Liver (tissue), 9 donors: Measurements from ENCODE around the gene GAS2L3. TPM values are rescaled to one million over a fixed set of nuclear protein-coding genes. Genes with fewer than 3 reads are reported as not detected.

Experiments used
- DNase-seq: peaks from one replicate; pipeline ENCODE4 v3.0.0-alpha.2; 2017; ENCODE audit warnings: low spot score
- H3K27ac ChIP-seq, 2 donors: one replicate each; pipeline ENCODE4 v1.7.0; 2013; ENCODE audit warnings: inconsistent platforms in 2 of 2, low read length in 2 of 2, control low read depth in 1 of 2, low read depth in 1 of 2, mild to moderate bottlenecking in 1 of 2
- H3K27me3 ChIP-seq, 4 donors: one replicate each; pipeline versions ENCODE4 v1.6.1 to v1.7.0; 2013; ENCODE audit warnings: low read length in 3 of 4, inconsistent platforms in 1 of 4, mild to moderate bottlenecking in 1 of 4, moderate library complexity in 1 of 4; ENCODE audit not compliant: control insufficient read depth in 4 of 4, insufficient read depth in 4 of 4
- H3K36me3 ChIP-seq, 4 donors: one replicate each; pipeline versions ENCODE4 v1.6.1 to v1.7.0; 2013; ENCODE audit warnings: low read length in 3 of 4, mild to moderate bottlenecking in 3 of 4, low read depth in 1 of 4, moderate library complexity in 1 of 4; ENCODE audit not compliant: control insufficient read depth in 4 of 4, insufficient read depth in 3 of 4
- H3K4me1 ChIP-seq, 4 donors: one replicate each; pipeline versions ENCODE4 v1.6.1 to v1.7.0; 2013; ENCODE audit warnings: low read length in 3 of 4, mild to moderate bottlenecking in 3 of 4, moderate library complexity in 1 of 4; ENCODE audit not compliant: control insufficient read depth in 4 of 4, insufficient read depth in 4 of 4
- H3K4me3 ChIP-seq, 3 donors: one replicate each; pipeline versions ENCODE4 v1.6.1 to v1.7.0; 2013; ENCODE audit warnings: low read length in 3 of 3, control low read depth in 1 of 3, low read depth in 1 of 3, mild to moderate bottlenecking in 1 of 3
- H3K9ac ChIP-seq, 2 donors: one replicate each; pipeline ENCODE4 v1.7.0; 2013; ENCODE audit warnings: low read length in 2 of 2, mild to moderate bottlenecking in 2 of 2, moderate library complexity in 2 of 2, control low read depth in 1 of 2, low read depth in 1 of 2
- H3K9me3 ChIP-seq, 4 donors: one replicate each; pipeline versions ENCODE4 v1.6.1 to v1.7.0; 2013; ENCODE audit warnings: low read length in 3 of 4; ENCODE audit not compliant: control insufficient read depth in 4 of 4
- EGR1 ChIP-seq, 2 donors: IDR thresholded peaks; 2 replicates each; pipeline ENCODE4 v1.6.1; 2016 to 2018; ENCODE audit warnings: antibody characterized with exemption in 2 of 2, low read depth in 2 of 2
- FOXA1 ChIP-seq: IDR thresholded peaks from 2 replicates; pipeline ENCODE4 v1.6.1; 2016; ENCODE audit warnings: antibody characterized with exemption
- FOXA2 ChIP-seq: IDR thresholded peaks from 2 replicates; pipeline ENCODE4 v1.6.1; 2016; ENCODE audit warnings: antibody characterized with exemption
- GABPA ChIP-seq, 2 donors: IDR thresholded peaks in 1 of 2; conservative IDR thresholded peaks in 1 of 2; 2 replicates each; pipeline ENCODE4 v1.6.1; 2016; ENCODE audit warnings: antibody characterized with exemption in 2 of 2, mild to moderate bottlenecking in 1 of 2, moderate library complexity in 1 of 2
- HNF4A ChIP-seq, 2 donors: conservative IDR thresholded peaks; 2 replicates each; pipeline ENCODE4 v1.6.1; 2016; ENCODE audit warnings: antibody characterized with exemption in 2 of 2, mild to moderate bottlenecking in 2 of 2
- HNF4G ChIP-seq: IDR thresholded peaks from 2 replicates; pipeline ENCODE4 v1.6.1; 2016; ENCODE audit warnings: antibody characterized with exemption
- JUND ChIP-seq, 2 donors: IDR thresholded peaks; 2 replicates each; pipeline ENCODE4 v1.6.1; 2016; ENCODE audit warnings: antibody characterized with exemption in 2 of 2
- NR2F2 ChIP-seq: IDR thresholded peaks from 2 replicates; pipeline ENCODE4 v1.6.1; 2016; ENCODE audit warnings: antibody characterized with exemption
- RAD21 ChIP-seq, 2 donors: IDR thresholded peaks; 2 replicates each; pipeline ENCODE4 v1.6.1; 2016; ENCODE audit warnings: antibody characterized with exemption in 2 of 2, mild to moderate bottlenecking in 2 of 2
- RXRA ChIP-seq, 2 donors: IDR thresholded peaks; 2 replicates each; pipeline ENCODE4 v1.6.1; 2017 to 2018; ENCODE audit warnings: antibody characterized with exemption in 2 of 2, mild to moderate bottlenecking in 1 of 2
- SP1 ChIP-seq: IDR thresholded peaks from 2 replicates; pipeline ENCODE4 v1.6.1; 2018; ENCODE audit warnings: antibody characterized with exemption, mild to moderate bottlenecking
- TAF1 ChIP-seq: conservative IDR thresholded peaks from 2 replicates; pipeline ENCODE4 v1.6.1; 2016; ENCODE audit warnings: antibody characterized with exemption, mild to moderate bottlenecking
- YY1 ChIP-seq: IDR thresholded peaks from 2 replicates; pipeline ENCODE4 v1.6.1; 2016; ENCODE audit warnings: antibody characterized with exemption, mild to moderate bottlenecking
- WGBS: extraction: QIAGEN DNeasy Blood & Tissue Kit; methylation state at CpG from one replicate; pipeline ENCODE4 v1.1.7; 2013; 5-methylcytosine and 5-hydroxymethylcytosine counted together
- polyA plus RNA-seq, 2 donors: library from polyadenylated mRNA; stranded (reverse) in 1 of 2; unstranded in 1 of 2; fragments of 200-250 nt in 1 of 2; fragments of >200 nt in 1 of 2; fragmentation: Nextera tagmentation in 1 of 2; extraction: Ambion mirVana in 1 of 2; gene quantifications; one replicate each; pipeline versions ENCODE4 v1.2.1 to v1.2.3, GENCODE V29; 2013 to 2015
- total RNA-seq, 2 donors: library from RNA; depleted of rRNA; stranded (reverse); fragments of >200 nt; gene quantifications; one replicate each; pipeline ENCODE4 v1.2.3, GENCODE V29; 2014
- TF ChIP-seq, protein P1 (sequence below): IDR thresholded peaks from 2 replicates; pipeline ENCODE4 v1.6.1; 2016; ENCODE audit warnings: antibody characterized with exemption
- TF ChIP-seq, protein P2 (sequence below): fragments of 150-350 bp; IDR thresholded peaks from 2 replicates; pipeline ENCODE4 v1.5.1; 2017; ENCODE audit warnings: improper control_type of control experiment, low read depth, low read length; ENCODE audit not compliant: missing input control
- TF ChIP-seq, protein P3 (sequence below): IDR thresholded peaks from 2 replicates; pipeline ENCODE4 v1.6.1; 2016; ENCODE audit warnings: antibody characterized with exemption
- TF ChIP-seq, protein P4 (sequence below): IDR thresholded peaks from 2 replicates; pipeline ENCODE4 v1.6.1; 2016; ENCODE audit warnings: antibody characterized with exemption, mild to moderate bottlenecking
- TF ChIP-seq, protein P5 (sequence below): IDR thresholded peaks from 2 replicates; pipeline ENCODE4 v1.6.1; 2016; ENCODE audit warnings: antibody characterized with exemption
- donor health status: healthy.
- donor health status: healthy.
- donor health status: healthy.
- donor health status: healthy.
- donor health status: healthy.

Gene GAS2L3
- total and polyA plus RNA-seq, 4 donors: 0.76 to 17.6 (median 2.4) TPM

DNA sequence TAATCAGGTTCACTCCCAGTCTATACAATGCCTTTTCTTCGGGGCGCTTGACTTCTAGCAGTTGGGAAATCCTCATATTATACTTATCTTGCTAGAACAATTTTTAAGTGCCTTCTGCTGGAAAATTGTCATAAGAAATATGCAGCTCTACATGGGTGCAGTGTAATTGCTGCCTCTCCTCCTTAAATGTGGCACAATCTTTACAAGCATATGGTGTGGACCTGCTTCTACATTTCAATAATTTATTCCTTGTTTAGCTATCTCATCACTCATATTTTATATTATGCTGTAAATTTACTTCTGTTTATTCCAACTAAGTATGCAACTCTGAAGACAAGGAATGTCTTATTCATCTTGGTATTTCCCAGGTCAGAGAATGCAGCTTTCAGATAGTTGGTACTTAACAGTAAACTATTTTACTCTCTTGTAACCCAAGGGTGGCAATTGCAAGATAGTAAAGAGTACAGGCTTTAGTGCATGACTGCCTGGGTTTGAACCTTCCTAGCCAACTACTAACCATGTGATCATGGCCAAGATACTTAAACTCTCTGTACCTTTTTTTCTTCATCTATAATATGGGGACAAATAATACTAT lies 43.6 kb upstream of the GAS2L3 start:
- Histone ChIP-seq H3K27me3 (no peaks in the 10 kb centered on the region), H3K4me1 (peaks cover 7 to 34% (median 18%) of the 10 kb centered on the region in 4 donors), H3K9ac (no peak overlapping the region), H3K4me3 (no peak overlapping the region), H3K27ac (peak overlapping the region in 1 of 2 donors; percentile 47), H3K36me3 (peaks cover 4 to 44% (median 22%) of the 10 kb centered on the region in 4 donors), H3K9me3 (no peaks in the 10 kb centered on the region)
- TF ChIP-seq, protein P1, sequence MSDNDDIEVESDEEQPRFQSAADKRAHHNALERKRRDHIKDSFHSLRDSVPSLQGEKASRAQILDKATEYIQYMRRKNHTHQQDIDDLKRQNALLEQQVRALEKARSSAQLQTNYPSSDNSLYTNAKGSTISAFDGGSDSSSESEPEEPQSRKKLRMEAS: no peak
- TF ChIP-seq SP1 (no peak), RXRA (IDR thresholded peaks at IDR 0.05) (no peak), JUND (IDR thresholded peaks at IDR 0.05) (no peak), TAF1 (no peak), YY1 (no peak), HNF4G (no peak), RAD21 (IDR thresholded peaks at IDR 0.05) (no peak), EGR1 (IDR thresholded peaks at IDR 0.05; ENCODE audit: low read depth in 2 of 2) (no peak), HNF4A (conservative IDR thresholded peaks at IDR 0.05) (no peak), NR2F2 (no peak), FOXA2 (no peak), FOXA1 (no peak)
- TF ChIP-seq, protein P2, sequence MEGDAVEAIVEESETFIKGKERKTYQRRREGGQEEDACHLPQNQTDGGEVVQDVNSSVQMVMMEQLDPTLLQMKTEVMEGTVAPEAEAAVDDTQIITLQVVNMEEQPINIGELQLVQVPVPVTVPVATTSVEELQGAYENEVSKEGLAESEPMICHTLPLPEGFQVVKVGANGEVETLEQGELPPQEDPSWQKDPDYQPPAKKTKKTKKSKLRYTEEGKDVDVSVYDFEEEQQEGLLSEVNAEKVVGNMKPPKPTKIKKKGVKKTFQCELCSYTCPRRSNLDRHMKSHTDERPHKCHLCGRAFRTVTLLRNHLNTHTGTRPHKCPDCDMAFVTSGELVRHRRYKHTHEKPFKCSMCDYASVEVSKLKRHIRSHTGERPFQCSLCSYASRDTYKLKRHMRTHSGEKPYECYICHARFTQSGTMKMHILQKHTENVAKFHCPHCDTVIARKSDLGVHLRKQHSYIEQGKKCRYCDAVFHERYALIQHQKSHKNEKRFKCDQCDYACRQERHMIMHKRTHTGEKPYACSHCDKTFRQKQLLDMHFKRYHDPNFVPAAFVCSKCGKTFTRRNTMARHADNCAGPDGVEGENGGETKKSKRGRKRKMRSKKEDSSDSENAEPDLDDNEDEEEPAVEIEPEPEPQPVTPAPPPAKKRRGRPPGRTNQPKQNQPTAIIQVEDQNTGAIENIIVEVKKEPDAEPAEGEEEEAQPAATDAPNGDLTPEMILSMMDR: no peak
- TF ChIP-seq, protein P3, sequence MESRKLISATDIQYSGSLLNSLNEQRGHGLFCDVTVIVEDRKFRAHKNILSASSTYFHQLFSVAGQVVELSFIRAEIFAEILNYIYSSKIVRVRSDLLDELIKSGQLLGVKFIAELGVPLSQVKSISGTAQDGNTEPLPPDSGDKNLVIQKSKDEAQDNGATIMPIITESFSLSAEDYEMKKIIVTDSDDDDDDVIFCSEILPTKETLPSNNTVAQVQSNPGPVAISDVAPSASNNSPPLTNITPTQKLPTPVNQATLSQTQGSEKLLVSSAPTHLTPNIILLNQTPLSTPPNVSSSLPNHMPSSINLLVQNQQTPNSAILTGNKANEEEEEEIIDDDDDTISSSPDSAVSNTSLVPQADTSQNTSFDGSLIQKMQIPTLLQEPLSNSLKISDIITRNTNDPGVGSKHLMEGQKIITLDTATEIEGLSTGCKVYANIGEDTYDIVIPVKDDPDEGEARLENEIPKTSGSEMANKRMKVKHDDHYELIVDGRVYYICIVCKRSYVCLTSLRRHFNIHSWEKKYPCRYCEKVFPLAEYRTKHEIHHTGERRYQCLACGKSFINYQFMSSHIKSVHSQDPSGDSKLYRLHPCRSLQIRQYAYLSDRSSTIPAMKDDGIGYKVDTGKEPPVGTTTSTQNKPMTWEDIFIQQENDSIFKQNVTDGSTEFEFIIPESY: no peak
- TF ChIP-seq, protein P4, sequence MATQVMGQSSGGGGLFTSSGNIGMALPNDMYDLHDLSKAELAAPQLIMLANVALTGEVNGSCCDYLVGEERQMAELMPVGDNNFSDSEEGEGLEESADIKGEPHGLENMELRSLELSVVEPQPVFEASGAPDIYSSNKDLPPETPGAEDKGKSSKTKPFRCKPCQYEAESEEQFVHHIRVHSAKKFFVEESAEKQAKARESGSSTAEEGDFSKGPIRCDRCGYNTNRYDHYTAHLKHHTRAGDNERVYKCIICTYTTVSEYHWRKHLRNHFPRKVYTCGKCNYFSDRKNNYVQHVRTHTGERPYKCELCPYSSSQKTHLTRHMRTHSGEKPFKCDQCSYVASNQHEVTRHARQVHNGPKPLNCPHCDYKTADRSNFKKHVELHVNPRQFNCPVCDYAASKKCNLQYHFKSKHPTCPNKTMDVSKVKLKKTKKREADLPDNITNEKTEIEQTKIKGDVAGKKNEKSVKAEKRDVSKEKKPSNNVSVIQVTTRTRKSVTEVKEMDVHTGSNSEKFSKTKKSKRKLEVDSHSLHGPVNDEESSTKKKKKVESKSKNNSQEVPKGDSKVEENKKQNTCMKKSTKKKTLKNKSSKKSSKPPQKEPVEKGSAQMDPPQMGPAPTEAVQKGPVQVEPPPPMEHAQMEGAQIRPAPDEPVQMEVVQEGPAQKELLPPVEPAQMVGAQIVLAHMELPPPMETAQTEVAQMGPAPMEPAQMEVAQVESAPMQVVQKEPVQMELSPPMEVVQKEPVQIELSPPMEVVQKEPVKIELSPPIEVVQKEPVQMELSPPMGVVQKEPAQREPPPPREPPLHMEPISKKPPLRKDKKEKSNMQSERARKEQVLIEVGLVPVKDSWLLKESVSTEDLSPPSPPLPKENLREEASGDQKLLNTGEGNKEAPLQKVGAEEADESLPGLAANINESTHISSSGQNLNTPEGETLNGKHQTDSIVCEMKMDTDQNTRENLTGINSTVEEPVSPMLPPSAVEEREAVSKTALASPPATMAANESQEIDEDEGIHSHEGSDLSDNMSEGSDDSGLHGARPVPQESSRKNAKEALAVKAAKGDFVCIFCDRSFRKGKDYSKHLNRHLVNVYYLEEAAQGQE: no peak
- no peak for DNase-seq
- 84% methylated on average over 2 of the region's 2 CpGs for WGBS

DNA sequence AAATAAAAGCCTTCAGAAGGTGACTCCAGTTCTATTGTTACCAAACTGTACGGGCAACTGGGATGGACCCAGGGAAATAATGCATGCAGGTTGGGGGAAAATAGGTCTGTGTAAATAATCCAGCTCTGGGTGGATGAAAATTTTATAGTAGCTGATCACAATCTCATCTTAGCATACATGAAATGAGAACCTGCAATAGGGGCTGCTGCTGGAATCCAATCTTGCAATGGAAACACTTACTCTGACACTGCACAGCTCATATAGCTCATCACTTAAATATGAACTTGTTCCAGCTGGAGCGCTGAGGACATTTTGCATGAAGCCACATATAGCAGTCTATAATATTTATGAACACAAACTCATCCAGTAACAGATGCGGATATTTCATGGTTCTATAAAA lies 40.1 kb upstream of the GAS2L3 start:
- no peak overlapping the region for H3K27ac ChIP-seq
- no peaks in the 10 kb centered on the region for H3K27me3 ChIP-seq
- H3K4me3 ChIP-seq: no peak overlapping the region
- peaks cover 4 to 24% (median 9%) of the 10 kb centered on the region in 4 donors for H3K4me1 ChIP-seq
- no peak for DNase-seq
- 83% methylated on average over 3 of the region's 3 CpGs for WGBS
- no peak overlapping the region for H3K9ac ChIP-seq
- no peaks in the 10 kb centered on the region for H3K9me3 ChIP-seq
- peaks cover 6 to 66% (median 35%) of the 10 kb centered on the region in 4 donors for H3K36me3 ChIP-seq
- TF ChIP-seq NR2F2 (no peak), JUND (IDR thresholded peaks at IDR 0.05) (no peak), RAD21 (IDR thresholded peaks at IDR 0.05) (no peak), RXRA (IDR thresholded peaks at IDR 0.05) (no peak), HNF4A (conservative IDR thresholded peaks at IDR 0.05) (no peak), TAF1 (no peak), FOXA1 (no peak), GABPA (IDR thresholded peaks at IDR 0.05 in 1 of 2, conservative IDR thresholded peaks at IDR 0.05 in 1 of 2) (no peak), EGR1 (IDR thresholded peaks at IDR 0.05; ENCODE audit: low read depth in 2 of 2) (no peak), YY1 (no peak), SP1 (no peak), HNF4G (no peak)
- TF ChIP-seq, protein P1: no peak
- TF ChIP-seq, protein P5, sequence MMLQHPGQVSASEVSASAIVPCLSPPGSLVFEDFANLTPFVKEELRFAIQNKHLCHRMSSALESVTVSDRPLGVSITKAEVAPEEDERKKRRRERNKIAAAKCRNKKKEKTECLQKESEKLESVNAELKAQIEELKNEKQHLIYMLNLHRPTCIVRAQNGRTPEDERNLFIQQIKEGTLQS: no peak
- TF ChIP-seq, protein P2: no peak
